C4-2B (cell line): ENCODE measurements around the gene ROR2.

Source experiments
- CTCF ChIP-seq: fragments of 450-650 bp; conservative IDR thresholded peaks from 2 replicates; pipeline ENCODE4 v1.5.1; 2017; ENCODE audit warnings: mild to moderate bottlenecking
- ZFX ChIP-seq: fragments of 450-650 bp; IDR thresholded peaks from 2 replicates; pipeline ENCODE4 v1.6.1; 2017

- TF ChIP-seq ZFX: no peak
- no peak for TF ChIP-seq CTCF
These were observed 203.1 kb downstream of the ROR2 start for GRCh38 chr9:91746904-91747303.
